Measurements from ENCODE around the gene EN1. TPM values are rescaled to one million over a fixed set of nuclear protein-coding genes. Genes with fewer than 3 reads are reported as not detected.

The EN1 gene
- total and polyA plus RNA-seq, 2 donors (not counting 3 experiments of a cell fraction or from before 2014, with no cell fraction given): not detected

DNA sequence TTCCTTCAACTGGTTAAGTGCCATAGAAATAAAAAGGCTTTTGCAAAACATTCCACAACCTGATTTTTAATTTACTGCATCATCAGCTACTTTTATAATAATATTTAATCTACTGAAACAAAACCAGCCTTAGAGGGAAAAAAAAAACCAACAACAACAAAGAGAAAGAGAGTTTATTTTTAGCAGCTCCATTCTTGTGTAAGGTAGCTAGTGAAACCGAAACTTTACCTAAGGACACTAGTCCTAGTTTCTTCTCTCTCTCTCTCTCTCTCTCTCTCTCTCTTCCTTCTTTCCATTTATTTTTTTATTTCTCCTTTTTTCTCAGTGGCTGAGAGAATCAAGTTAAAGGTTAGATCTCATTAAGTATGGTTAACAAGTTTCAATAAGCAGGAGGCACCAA lies 21.4 kb downstream of the EN1 start:
- H3K4me1 ChIP-seq (ENCODE audit: control insufficient read depth, extremely low read depth, insufficient read depth, low read length): no peaks in the 10 kb centered on the region
- no peak overlapping the region for H3K4me3 ChIP-seq (replicated peaks in 1 of 3; ENCODE audit: insufficient read depth in 1 of 3, low read depth in 1 of 3, low read length in 3 of 3)
- H3K9ac ChIP-seq (replicated peaks; ENCODE audit: extremely low read depth, insufficient read depth, low read length): no peak overlapping the region
- no TSS peak for BruUV-seq (replicated peaks)
- POLR2A ChIA-PET: no interaction called here
- dilution Hi-C loops (cut with MboI; ENCODE audit: extremely low pct_ligation_motif_present, low sequenced_read_pairs): no loop called here
- no peaks in the 10 kb centered on the region for H3K36me3 ChIP-seq (ENCODE audit: control insufficient read depth in 2 of 2, extremely low read depth in 1 of 2, insufficient read depth in 2 of 2, low read length in 2 of 2)
- no peak overlapping the region for H3K27ac ChIP-seq (ENCODE audit: insufficient read depth, low read depth, low read length)
- no peaks in the 10 kb centered on the region for H4K20me1 ChIP-seq (replicated peaks; ENCODE audit: control insufficient read depth, extremely low read depth, insufficient read depth, low read length)
- intact Hi-C loops (cut with micrococcal nuclease): no loop called here
- DNase-seq (ENCODE audit: low read depth, low spot score) (no peak), FAIRE-seq (no peak)
- TF ChIP-seq FOS (IDR thresholded peaks at IDR 0.05; ENCODE audit: borderline replicate concordance, insufficient read depth, low read length) (no peak), JUN (IDR thresholded peaks at IDR 0.05; ENCODE audit: borderline replicate concordance, insufficient read depth, insufficient read length, low read depth) (no peak), POLR2AphosphoS5 (IDR thresholded peaks at IDR 0.05; ENCODE audit: insufficient read depth, low read depth, low read length) (no peak), EZH2 (IDR thresholded peaks at IDR 0.05; ENCODE audit: borderline replicate concordance, low read depth, low read length, severe bottlenecking) (no peak), POLR2A (IDR thresholded peaks at IDR 0.05; ENCODE audit: low read depth, low read length) (no peak), GATA2 (IDR thresholded peaks at IDR 0.05; ENCODE audit: insufficient read depth, insufficient read length, low read depth, low read length) (no peak), MYC (IDR thresholded peaks at IDR 0.05; ENCODE audit: low read depth, low read length) (no peak)
- TF ChIP-seq, protein P1, sequence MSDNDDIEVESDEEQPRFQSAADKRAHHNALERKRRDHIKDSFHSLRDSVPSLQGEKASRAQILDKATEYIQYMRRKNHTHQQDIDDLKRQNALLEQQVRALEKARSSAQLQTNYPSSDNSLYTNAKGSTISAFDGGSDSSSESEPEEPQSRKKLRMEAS (IDR thresholded peaks at IDR 0.05; ENCODE audit: insufficient read depth, insufficient read length): no peak
- TF ChIP-seq, protein P2, sequence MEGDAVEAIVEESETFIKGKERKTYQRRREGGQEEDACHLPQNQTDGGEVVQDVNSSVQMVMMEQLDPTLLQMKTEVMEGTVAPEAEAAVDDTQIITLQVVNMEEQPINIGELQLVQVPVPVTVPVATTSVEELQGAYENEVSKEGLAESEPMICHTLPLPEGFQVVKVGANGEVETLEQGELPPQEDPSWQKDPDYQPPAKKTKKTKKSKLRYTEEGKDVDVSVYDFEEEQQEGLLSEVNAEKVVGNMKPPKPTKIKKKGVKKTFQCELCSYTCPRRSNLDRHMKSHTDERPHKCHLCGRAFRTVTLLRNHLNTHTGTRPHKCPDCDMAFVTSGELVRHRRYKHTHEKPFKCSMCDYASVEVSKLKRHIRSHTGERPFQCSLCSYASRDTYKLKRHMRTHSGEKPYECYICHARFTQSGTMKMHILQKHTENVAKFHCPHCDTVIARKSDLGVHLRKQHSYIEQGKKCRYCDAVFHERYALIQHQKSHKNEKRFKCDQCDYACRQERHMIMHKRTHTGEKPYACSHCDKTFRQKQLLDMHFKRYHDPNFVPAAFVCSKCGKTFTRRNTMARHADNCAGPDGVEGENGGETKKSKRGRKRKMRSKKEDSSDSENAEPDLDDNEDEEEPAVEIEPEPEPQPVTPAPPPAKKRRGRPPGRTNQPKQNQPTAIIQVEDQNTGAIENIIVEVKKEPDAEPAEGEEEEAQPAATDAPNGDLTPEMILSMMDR (IDR thresholded peaks at IDR 0.05; ENCODE audit: extremely low read depth in 1 of 2, insufficient read depth in 1 of 2, low read depth in 1 of 2, low read length in 2 of 2): no peak
- no peaks in the 10 kb centered on the region for H3K9me1 ChIP-seq (replicated peaks; ENCODE audit: control insufficient read depth, extremely low read depth, insufficient read depth, low read length)
- H2AFZ ChIP-seq (ENCODE audit: low read depth, low read length): no peak overlapping the region
- CTCF ChIA-PET: interaction anchor here (1.3 to 1.4 kb wide), 2 partner anchors 55 to 780 kb away, joined by 4 to 5 read pairs; no protein-coding TSS in a partner anchor
- peaks cover 0 to 4% of the 10 kb centered on the region in 2 experiments for H3K27me3 ChIP-seq (ENCODE audit: control insufficient read depth in 2 of 2, insufficient read depth in 2 of 2, low read length in 2 of 2)
- H3K9me3 ChIP-seq (replicated peaks; ENCODE audit: control insufficient read depth, insufficient read depth, low read length): no peaks in the 10 kb centered on the region
- no peaks in the 10 kb centered on the region for H3K79me2 ChIP-seq (ENCODE audit: control insufficient read depth, insufficient read depth, low read length)
- H3K4me2 ChIP-seq (ENCODE audit: insufficient read depth, low read length): no peak overlapping the region

Data from endothelial cell of umbilical vein (primary cell).